A549 treated with AZD9567 at 1 μM for 4 hours (cell line): ENCODE results near the gene ZNG1A. TPM values are rescaled to one million over a fixed set of nuclear protein-coding genes. Genes with fewer than 3 reads are reported as not detected.

Experiments used
- total RNA-seq: library from RNA; stranded (reverse); fragments of 200-300 nt; extraction: Qiagen RNA extraction; gene quantifications from 5 replicates; pipeline ENCODE4 v1.2.3, GENCODE V29; 2022; ENCODE audit not compliant: insufficient read depth

The ZNG1A gene
- 28.1 to 45.2 TPM (median 28.9 TPM) in 5 replicates for total RNA-seq

DNA sequence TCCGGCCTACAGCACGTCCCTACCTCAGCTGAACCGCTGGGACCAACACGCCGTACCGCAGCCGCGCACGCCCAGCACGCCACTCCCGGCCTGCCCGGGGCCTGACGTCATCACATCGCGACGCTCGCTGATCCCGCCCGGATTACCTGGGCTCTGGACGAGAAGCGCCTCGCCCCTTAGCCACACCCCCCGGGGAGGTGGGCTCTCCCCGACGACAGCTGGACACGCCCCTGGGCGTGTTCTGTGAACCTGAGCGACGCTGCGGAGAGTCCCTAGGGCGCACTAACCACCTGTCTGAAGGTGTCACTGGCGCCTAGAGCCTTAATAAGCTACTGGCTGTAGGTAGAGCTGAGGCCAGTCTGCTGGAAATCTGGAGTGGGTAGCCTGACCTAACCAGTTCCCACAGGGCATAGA lies at the start of gene ZNG1A:
Gene ZNG1A, minus strand, starts transcription at position 87 of the 414 bp plus-strand sequence. CDS start 87 bp downstream, outside the sequence.

DNA sequence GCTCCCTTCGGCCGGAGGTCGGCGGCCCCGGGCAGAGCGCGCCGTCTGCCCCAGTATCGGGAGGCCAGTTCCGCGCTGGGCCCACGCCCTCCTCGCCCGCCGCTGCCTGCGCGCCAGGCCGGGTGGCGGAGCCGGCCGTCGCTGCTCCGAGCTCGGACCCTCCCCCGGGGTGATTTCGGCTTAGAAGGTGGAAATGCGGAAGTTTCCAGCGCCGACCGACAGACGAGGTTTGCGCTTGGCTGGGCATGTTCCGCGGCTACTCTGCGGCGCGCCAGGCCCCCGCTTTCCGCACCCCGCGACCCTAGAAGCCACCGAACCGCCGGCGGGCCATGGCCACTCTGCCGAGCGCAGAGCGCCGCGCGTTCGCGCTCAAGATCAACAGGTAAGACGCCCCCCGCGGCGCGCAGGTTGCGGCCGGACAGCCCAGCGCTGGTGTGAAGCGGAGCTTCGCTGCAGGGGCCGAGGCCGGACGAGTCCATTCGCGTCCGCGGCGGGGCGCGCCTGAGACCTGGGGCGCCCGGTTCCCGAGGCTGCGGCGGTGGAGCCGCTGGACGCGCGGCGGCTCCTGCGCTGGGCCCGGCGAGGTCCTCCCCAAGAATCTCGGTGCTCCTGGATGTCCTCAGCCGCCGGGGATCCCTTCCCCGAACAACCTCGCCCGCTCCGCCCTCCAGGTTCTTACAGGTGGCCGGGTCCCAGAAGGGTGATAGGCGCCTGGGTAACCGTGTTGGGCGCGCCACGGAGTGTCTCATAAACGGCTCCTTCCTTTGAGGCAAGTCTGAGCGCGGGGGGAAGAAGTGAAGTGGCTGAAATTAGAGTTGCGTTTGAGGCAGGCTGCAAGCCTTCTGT lies 36.0 kb upstream of the ZNG1A start, which contains the start of gene DOCK8:
Gene DOCK8, plus strand, starts transcription at position 218 of the 846 bp plus-strand sequence. Its CDS starts 112 bp downstream, at position 330.

DNA sequence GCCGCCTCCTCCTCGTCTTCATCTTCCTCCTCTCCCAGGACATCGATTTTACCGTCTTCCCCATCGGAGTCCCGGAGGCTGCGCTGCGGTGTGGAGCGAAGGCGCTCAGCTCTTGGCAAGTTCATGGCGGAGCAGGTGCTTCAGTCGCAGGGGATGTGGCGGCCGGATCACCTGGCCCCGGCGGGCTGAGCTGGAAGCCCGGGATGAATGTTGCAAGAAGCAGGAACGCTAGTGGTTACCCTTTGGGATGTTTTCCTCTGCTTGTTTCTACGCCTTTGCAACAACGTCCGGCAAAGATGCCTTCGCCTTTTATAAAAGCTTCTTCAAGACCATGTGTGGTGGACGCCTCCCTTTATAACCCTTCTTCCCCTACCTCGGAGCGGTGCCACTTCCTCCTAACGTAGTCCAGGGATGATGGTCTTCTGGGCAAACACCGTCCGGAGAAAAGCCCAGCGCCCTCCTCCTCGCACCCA lies 60.8 kb downstream of the ZNG1A start, which contains the start of gene FOXD4:
Gene FOXD4, minus strand, starts transcription at position 423 of the 473 bp plus-strand sequence. Its CDS starts 298 bp downstream, at position 125.

Other genes starting within 250 kb of the ZNG1A start
- gene WASHC1, start 149.6 kb downstream of the ZNG1A start, total RNA-seq, result 8.6 to 12.3 TPM (median 11.5 TPM) in 5 replicates
- 0.45 to 0.66 TPM (median 0.52 TPM) in 4 of 5 replicates, not detected in the other for gene FOXD4, start 60.6 kb downstream of the ZNG1A start, total RNA-seq
- gene DOCK8, start 35.8 kb upstream of the ZNG1A start, total RNA-seq, result 0.34 to 0.47 TPM (median 0.36 TPM) in 4 of 5 replicates, not detected in the other